ENCODE data around the gene LRRC25. TPM values are rescaled to one million over a fixed set of nuclear protein-coding genes. Genes with fewer than 3 reads are reported as not detected.

LRRC25 gene
- total RNA-seq, 1 experiment from 2014 or later: not detected

- H4K20me1 ChIP-seq (ENCODE audit: low read length): no peaks in the 10 kb centered on the region
- ChIA-PET POLR2A (ENCODE audit: unreplicated experiment) (no interaction called here), CTCF (no interaction called here)
- H3K9me3 ChIP-seq (ENCODE audit: low read length): no peaks in the 10 kb centered on the region
- H3K4me3 ChIP-seq (ENCODE audit: low read length): peak overlapping the region; percentile 48; the same call in 1 of the 2 replicates
- TF ChIP-seq EZH2phosphoT487 (IDR thresholded peaks at IDR 0.05; ENCODE audit: borderline replicate concordance, low read length) (no peak), EZH2 (IDR thresholded peaks at IDR 0.05; ENCODE audit: low read length, unreplicated experiment) (no peak)
- TF ChIP-seq, protein P1, sequence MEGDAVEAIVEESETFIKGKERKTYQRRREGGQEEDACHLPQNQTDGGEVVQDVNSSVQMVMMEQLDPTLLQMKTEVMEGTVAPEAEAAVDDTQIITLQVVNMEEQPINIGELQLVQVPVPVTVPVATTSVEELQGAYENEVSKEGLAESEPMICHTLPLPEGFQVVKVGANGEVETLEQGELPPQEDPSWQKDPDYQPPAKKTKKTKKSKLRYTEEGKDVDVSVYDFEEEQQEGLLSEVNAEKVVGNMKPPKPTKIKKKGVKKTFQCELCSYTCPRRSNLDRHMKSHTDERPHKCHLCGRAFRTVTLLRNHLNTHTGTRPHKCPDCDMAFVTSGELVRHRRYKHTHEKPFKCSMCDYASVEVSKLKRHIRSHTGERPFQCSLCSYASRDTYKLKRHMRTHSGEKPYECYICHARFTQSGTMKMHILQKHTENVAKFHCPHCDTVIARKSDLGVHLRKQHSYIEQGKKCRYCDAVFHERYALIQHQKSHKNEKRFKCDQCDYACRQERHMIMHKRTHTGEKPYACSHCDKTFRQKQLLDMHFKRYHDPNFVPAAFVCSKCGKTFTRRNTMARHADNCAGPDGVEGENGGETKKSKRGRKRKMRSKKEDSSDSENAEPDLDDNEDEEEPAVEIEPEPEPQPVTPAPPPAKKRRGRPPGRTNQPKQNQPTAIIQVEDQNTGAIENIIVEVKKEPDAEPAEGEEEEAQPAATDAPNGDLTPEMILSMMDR (conservative IDR thresholded peaks at IDR 0.05; ENCODE audit: low read depth, low read length): no peak
- ATAC-seq (0 out of 2 replicates have a peak, but pooled peaks have one; percentile 4), DNase-seq (no peak)
- H3K9me2 ChIP-seq (replicated peaks; ENCODE audit: low read length): no peaks in the 10 kb centered on the region
- peak overlapping the region; percentile 59 for H3K4me2 ChIP-seq (ENCODE audit: low read length)
- intact Hi-C loops (cut with micrococcal nuclease): no loop called here
- no peaks in the 10 kb centered on the region for H3K79me2 ChIP-seq (ENCODE audit: low read length)
- H3K27ac ChIP-seq (ENCODE audit: low read length): no peak overlapping the region
- no peaks in the 10 kb centered on the region for H3F3A ChIP-seq (ENCODE audit: low read length, unreplicated experiment)
- TSS peak; percentile 23 for BruUV-seq (replicated peaks)
- H3K9ac ChIP-seq (ENCODE audit: low read length): no peak overlapping the region
- no peak overlapping the region for H2AFZ ChIP-seq (ENCODE audit: low read length)
- no peaks in the 10 kb centered on the region for H3K36me3 ChIP-seq (ENCODE audit: low read depth, low read length)
- no peaks in the 10 kb centered on the region for H3K27me3 ChIP-seq (ENCODE audit: low read length)
- no peaks in the 10 kb centered on the region for H3K4me1 ChIP-seq (ENCODE audit: insufficient read depth, low read length)
Observed at GRCh38 chr19:18433015-18433691, 35.7 kb upstream of the LRRC25 start.

DNA sequence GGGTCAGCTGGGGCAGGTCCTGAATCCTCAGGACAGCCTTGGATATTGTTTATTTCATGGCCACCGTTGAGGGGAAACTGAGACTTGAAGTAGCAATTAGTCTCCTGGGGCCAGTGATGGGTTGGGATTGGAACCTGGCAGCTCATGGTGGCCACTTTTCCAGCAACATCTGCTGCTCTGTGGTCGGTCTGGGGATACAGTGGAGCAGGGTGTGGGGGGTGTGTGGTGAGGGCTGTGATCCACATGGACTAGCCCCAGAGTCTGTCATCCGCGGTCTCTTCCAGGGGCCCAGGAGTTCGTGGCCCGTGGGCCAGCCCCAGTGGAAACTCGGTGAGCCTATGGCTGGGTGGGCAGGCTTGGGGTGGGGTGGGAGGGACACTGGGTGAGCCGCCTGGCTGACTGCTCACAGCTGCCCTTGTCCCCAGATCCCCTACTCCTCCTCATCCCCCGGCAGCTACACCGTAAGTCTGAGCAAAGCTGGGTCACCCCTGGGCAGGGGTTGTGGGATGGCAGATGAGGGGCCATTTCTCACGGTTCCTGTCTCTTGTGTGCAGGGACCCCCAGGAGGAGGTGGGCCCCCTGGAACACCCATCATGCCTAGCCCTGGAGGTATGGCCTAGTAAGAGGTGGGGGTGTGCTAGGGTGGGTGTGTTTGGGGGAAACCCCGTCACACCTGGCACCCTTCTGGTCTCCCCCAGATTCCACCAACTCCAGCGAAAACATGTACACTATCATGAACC is 35.0 kb upstream of the LRRC25 start:
- intact Hi-C loops (cut with micrococcal nuclease): no loop called here
- TF ChIP-seq, protein P1 (conservative IDR thresholded peaks at IDR 0.05; ENCODE audit: low read depth, low read length): no peak
- TF ChIP-seq EZH2phosphoT487 (IDR thresholded peaks at IDR 0.05; ENCODE audit: borderline replicate concordance, low read length) (no peak), EZH2 (IDR thresholded peaks at IDR 0.05; ENCODE audit: low read length, unreplicated experiment) (no peak)

More for the DNA sequence above, 35.0 kb upstream of the LRRC25 start:
- no TSS peak for BruUV-seq (replicated peaks)
- peak overlapping the region; percentile 59; the same call in 1 of the 2 replicates for H3K4me2 ChIP-seq (ENCODE audit: low read length)
- H3K27ac ChIP-seq (ENCODE audit: low read length): no peak overlapping the region
- H3K9me3 ChIP-seq (ENCODE audit: low read length): no peaks in the 10 kb centered on the region
- H3K9me2 ChIP-seq (replicated peaks; ENCODE audit: low read length): no peaks in the 10 kb centered on the region
- ATAC-seq (no peak), DNase-seq (no peak)
- ChIA-PET CTCF (no interaction called here), POLR2A (ENCODE audit: unreplicated experiment) (no interaction called here)
- no peaks in the 10 kb centered on the region for H4K20me1 ChIP-seq (ENCODE audit: low read length)
- no peak overlapping the region for H2AFZ ChIP-seq (ENCODE audit: low read length)
- H3K4me1 ChIP-seq (ENCODE audit: insufficient read depth, low read length): no peaks in the 10 kb centered on the region
- no peaks in the 10 kb centered on the region for H3K79me2 ChIP-seq (ENCODE audit: low read length)
- H3K4me3 ChIP-seq (ENCODE audit: low read length): no peak overlapping the region
- no peak overlapping the region for H3K9ac ChIP-seq (ENCODE audit: low read length)
- H3K27me3 ChIP-seq (ENCODE audit: low read length): no peaks in the 10 kb centered on the region
- no peaks in the 10 kb centered on the region for H3F3A ChIP-seq (ENCODE audit: low read length, unreplicated experiment)
- no peaks in the 10 kb centered on the region for H3K36me3 ChIP-seq (ENCODE audit: low read depth, low read length)
